ENCODE data around the gene LILRA5. TPM values are rescaled to one million over a fixed set of nuclear protein-coding genes. Genes with fewer than 3 reads are reported as not detected.
"Not testable (repeated sequence)": the region's sequence is repeated elsewhere in the genome, so short reads cannot be mapped to it uniquely, and the experiment has no call there.

Gene LILRA5
- total RNA-seq, 1 donor from 2014 or later: 0.82 TPM

- DNase-seq (ENCODE audit: low spot score in 2 of 2) (no peak), FAIRE-seq (no peak)
Measured at GRCh38 chr19:54307389-54308020, 5.5 kb downstream of the LILRA5 start.

GRCh38 chr19:54305141-54305540, 7.8 kb downstream of the LILRA5 start:
- FAIRE-seq (no peak), DNase-seq (ENCODE audit: low spot score in 2 of 2) (no peak)

- FAIRE-seq: no peak
- no peak for DNase-seq (ENCODE audit: low spot score in 2 of 2)
Measured at GRCh38 chr19:54302257-54302656, 10.7 kb downstream of the LILRA5 start.

DNA sequence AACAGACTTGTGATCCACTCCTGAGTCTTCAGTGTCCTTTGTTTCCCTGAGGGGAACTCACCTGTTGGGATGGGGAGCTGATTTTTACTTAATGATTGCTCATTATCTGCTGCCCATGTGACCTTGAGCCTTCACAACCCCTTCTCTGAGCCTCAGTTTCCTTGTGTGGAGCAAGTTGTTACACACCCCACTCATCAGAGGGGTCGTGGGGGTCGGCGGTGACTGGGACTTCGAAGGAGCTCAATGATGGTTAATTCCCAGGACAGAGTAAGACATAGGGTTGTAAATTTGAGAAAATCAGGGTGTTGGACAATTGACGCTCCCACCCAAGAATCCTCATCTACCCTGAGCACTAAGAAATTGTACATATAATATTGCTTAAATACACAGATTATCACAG, 13.5 kb downstream of the LILRA5 start:
- FAIRE-seq: no peak
- no peak for DNase-seq (ENCODE audit: low spot score in 2 of 2)

- FAIRE-seq: no peak
- DNase-seq (ENCODE audit: low spot score in 2 of 2): no peak
Measured at GRCh38 chr19:54299126-54299498, 13.9 kb downstream of the LILRA5 start.

DNA sequence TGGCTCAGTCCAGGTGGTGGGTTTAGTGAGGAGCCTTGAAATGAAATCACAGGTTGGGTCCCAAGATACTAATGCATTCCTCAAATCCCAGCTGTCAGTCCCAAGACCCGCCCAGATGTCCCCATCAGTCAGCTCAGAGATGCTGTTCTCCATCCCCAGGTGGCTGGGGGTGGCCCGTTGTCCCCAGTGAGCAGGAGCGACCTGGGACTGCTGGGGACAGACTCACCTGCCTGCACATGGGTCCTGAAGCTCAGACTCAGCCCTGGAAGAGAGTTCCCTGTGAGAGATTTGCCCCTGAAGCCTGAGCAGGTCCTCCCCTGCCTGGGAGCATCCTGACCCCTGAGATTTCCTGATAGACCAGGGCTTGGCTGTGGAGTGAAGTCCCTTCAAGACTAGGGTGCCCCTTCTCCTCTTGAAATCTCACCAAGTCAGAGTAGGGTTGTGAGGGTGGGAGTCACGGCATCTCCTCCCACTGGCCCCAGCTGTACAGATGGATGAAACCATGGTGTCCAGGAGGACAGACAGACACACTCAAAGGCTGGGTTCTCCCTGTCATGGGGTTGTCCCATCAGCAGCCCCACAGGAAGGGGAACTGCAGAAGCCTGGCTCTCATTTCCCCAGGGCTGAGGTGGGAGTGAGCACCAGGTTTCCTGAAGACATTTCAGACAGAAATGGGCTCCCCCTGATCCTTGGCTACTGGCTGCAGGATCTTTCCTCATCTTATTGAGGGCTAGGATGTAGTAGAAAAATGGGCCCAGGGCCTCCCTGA, 14.4 kb downstream of the LILRA5 start:
- FAIRE-seq (no peak), DNase-seq (ENCODE audit: low spot score in 2 of 2) (no peak)

- DNase-seq (ENCODE audit: low spot score in 2 of 2) (no peak), FAIRE-seq (no peak)
Measured at GRCh38 chr19:54297759-54298305, 15.1 kb downstream of the LILRA5 start.

- no peak for FAIRE-seq
- DNase-seq (ENCODE audit: low spot score in 2 of 2): no peak
Measured at GRCh38 chr19:54294539-54294938, 18.4 kb downstream of the LILRA5 start.

DNA sequence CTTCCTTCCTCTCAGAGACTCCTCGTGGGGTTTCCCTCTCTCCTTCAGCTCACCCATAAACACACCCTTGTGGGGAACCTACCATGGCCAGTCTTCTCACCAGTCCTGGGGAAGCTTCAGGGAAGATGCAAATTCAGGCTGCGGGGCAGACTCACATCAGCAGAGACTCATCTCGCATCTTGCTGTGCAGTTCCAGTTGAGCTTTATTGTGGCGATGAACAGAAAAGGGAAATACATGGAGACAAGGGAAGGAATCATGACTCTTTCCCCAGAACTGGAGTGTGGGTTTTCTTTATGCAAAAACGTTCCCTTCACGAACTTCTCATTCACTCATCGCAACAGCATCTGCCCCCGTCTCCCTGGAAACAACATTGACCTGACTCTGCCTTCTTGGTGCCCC, 23.8 kb downstream of the LILRA5 start:
- DNase-seq (ENCODE audit: low spot score in 2 of 2); FAIRE-seq: not testable (repeated sequence)

DNA sequence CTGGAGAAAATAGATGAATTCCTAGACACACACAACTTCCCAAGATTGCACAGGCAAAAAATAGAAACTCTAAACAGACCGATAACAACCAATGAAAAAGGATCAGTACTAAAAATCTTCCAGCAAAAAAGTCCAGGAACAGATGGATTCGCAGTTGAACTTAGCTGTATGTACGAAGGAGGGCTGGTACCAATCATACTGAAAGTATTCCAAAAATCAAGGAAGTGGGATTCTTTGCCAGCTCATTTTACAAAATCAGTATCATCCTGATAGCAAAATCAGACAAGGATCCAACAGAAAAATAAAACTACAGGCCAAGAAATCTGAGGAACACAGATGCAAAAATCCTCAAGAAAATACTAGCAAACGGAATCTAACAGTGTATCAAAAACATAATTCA, 25.5 kb downstream of the LILRA5 start:
- FAIRE-seq (no peak), DNase-seq (ENCODE audit: low spot score in 2 of 2) (no peak)

DNA sequence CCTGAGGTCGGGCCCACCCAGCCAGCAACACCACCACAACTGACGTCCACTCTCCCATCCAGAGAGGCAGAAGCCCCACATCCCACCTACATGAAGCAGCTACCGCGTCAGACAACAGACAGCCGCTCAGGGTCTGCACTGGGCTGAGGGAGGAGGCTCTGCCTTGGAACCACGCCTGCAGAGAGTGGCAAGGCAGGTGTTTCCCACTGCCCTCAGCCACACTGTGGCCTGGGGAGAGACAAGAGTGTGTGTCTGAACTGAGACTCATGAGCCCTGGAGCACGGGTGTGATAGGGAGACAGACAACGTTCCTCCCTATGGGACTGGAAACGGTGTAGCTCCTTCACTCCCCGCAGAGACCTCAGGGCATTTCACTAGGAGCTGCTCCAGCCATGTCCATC, 26.7 kb downstream of the LILRA5 start:
- not testable (repeated sequence) for FAIRE-seq; DNase-seq (ENCODE audit: low spot score in 2 of 2)

- not testable (repeated sequence) for DNase-seq (ENCODE audit: low spot score in 2 of 2); FAIRE-seq
Measured at GRCh38 chr19:54285427-54286056, 27.4 kb downstream of the LILRA5 start.

DNA sequence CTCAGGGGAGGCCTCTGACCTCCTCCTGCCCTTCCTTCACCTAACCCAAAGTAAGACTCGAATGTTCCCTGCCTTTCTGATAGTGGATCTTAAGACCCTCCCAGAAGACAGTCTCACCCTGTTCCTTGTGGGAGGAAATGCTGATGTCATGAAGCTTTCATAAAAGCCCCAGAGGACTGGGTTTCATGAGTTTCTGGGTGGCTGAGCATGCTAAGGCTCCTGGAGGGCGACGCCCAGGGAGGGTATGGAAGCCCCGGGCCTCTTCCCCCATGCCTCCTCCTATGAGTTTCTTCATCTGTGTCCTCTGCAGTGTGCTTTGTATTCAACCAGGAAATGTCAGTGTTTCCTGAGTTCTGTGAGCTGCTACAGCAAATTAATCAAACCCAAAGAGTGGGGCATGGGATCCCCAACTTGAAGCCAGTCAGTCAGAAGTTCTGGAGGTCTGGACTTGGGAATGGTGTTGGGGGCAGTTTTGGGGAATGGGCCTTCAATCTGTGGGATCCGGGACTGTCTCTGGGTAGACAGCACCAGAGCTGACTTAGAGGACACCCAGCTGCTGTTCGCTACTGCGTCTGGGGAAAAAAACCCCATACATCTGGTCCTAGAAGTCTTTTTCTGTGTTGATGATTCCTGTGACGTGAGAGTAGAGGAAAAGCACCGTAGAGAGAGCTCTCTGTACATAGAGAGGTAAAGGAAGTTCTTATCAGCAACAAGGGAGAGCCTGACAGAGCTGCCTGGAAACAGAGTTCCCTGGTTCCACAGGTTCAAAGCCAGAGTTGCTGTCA, 30.1 kb downstream of the LILRA5 start:
- DNase-seq (ENCODE audit: low spot score in 2 of 2): no peak
- FAIRE-seq: no peak

GRCh38 chr19:54281729-54282075, 31.3 kb downstream of the LILRA5 start:
- FAIRE-seq; DNase-seq (ENCODE audit: low spot score in 2 of 2): not testable (repeated sequence)

DNA sequence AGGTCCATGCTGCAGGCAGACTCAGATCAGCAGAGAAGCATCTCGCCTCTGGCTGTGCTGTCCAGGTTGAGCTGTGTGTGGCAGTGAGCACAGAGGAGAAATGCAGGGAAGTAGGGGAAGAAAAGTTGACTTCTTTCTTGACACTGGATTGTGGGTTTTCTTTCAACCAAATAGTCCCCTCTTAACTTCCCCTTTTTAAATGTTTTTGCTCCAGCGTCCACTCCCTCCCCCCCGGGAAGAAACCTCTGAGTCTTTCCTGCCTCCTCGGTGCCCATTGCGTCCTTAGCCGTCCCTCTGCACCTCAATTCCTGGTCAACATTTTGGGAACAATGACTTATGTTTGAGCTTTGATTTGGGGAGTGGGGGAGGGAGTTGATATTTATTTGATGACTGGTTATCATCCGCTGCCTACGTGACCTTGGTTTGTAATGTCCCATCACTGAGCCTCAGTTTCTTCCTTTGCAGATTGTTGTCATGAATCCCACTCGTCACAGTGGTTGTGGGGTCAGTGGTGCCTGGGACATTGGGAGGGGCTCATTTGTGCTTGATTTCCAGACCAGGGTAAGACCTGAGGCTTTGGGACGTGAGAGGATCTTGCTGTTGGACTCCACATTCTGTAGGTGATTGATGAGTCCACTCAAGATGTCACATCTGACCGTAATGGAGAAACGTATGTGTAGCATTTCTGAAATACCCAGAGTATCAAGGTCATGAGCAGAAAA, 31.8 kb downstream of the LILRA5 start, which contains the start of gene LILRB2:
Gene LILRB2, minus strand, starts transcription at position 104 of the 722 bp plus-strand sequence. CDS start 614 bp downstream, outside the sequence.
- no peak for DNase-seq (ENCODE audit: low spot score in 2 of 2)
- no peak for FAIRE-seq

DNA sequence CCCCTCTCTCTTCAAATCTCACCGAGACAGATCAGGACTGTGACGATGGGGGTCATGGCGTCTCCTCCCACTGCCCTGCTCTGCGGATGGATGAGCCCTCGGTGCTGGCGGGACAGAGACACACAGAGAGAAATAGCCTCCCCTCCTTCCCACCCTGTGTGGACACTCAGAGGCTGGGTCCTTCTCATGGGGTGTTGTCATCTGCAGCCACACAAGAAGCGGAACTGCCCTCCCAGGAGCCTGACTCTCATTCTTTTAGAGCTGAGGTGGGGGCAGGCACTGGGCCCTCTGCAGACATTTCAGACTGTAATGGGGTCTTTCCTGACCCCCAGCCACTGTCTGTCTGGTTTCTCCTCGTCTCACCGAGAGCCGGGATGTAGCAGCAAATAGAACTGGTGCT, 32.5 kb downstream of the LILRA5 start:
- not testable (repeated sequence) for DNase-seq (ENCODE audit: low spot score in 2 of 2); FAIRE-seq

- DNase-seq (ENCODE audit: low spot score in 2 of 2); FAIRE-seq: not testable (repeated sequence)
Measured at GRCh38 chr19:54280025-54280424, 32.9 kb downstream of the LILRA5 start.

DNA sequence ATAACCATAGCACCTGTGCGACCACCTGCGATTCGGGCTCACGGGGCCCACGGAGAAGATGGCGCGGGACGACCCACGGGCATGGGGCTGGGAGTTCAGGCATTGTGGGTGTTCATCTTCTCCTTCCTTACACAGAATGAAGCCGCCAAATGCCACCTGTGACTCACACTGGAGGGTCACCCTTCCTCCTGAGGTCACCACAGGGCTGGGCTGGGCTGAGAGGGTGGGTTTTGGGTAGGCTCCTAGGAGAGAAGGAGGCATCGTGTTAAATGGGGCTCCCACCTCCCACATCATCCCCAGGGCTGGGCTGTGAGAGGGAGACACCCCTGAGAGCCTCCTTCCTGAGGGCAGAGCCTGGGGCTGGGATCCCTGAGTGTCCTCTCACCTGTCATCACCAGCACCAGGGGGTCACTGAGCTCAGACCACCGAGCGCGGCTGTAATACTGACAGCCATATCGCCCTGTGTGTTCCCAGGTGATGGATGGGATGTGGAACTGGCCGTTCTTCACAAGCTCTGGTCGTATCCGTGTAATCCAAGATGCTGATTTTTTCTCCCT, 33.5 kb downstream of the LILRA5 start:
- FAIRE-seq (no peak), DNase-seq (ENCODE audit: low spot score in 2 of 2) (no peak)

- DNase-seq (ENCODE audit: low spot score in 2 of 2); FAIRE-seq: not testable (repeated sequence)
Measured at GRCh38 chr19:54278571-54279195, 34.3 kb downstream of the LILRA5 start.
